Adipocyte (in vitro differentiated cells): ENCODE data around the gene PDE6G.

Source experiments
- DNase-seq: peaks from one replicate; pipeline ENCODE4 v3.0.0-alpha.2; 2015; ENCODE audit warnings: low read depth
- H3K27me3 ChIP-seq: replicated peaks from 2 replicates; pipeline ENCODE4 v1.7.0; 2013; ENCODE audit warnings: mild to moderate bottlenecking, low read length, moderate library complexity; ENCODE audit not compliant: control insufficient read depth, insufficient read depth
- H3K36me3 ChIP-seq: 2 replicates; pipeline ENCODE4 v1.7.0; 2013; ENCODE audit warnings: low read length, mild to moderate bottlenecking, moderate library complexity; ENCODE audit not compliant: control insufficient read depth, insufficient read depth, severe bottlenecking
- H3K4me1 ChIP-seq: 2 replicates; pipeline ENCODE4 v1.7.0; 2013; ENCODE audit warnings: mild to moderate bottlenecking, low read length, moderate library complexity; ENCODE audit not compliant: control insufficient read depth, insufficient read depth
- H3K4me3 ChIP-seq: 2 replicates; pipeline ENCODE4 v1.7.0; 2013; ENCODE audit warnings: mild to moderate bottlenecking, low read length, moderate library complexity
- H3K9ac ChIP-seq: 2 replicates; pipeline ENCODE4 v1.7.0; 2013; ENCODE audit warnings: mild to moderate bottlenecking, low read length, moderate library complexity
- H3K9me3 ChIP-seq: 2 replicates; pipeline ENCODE4 v1.7.0; 2013; ENCODE audit warnings: mild to moderate bottlenecking, low read length, moderate library complexity; ENCODE audit not compliant: control insufficient read depth

The PDE6G gene

GRCh38 chr17:81695801-81696200, 39.5 kb upstream of the PDE6G start:
- DNase-seq = no peak
- no peak overlapping the region for H3K9ac ChIP-seq
- peaks cover 89% of the 10 kb centered on the region for H3K36me3 ChIP-seq
- no peaks in the 10 kb centered on the region for H3K27me3 ChIP-seq
- H3K9me3 ChIP-seq = no peaks in the 10 kb centered on the region
- H3K4me3 ChIP-seq = no peak overlapping the region
- H3K4me1 ChIP-seq = no peaks in the 10 kb centered on the region

GRCh38 chr17:81695211-81695610, 38.9 kb upstream of the PDE6G start:
- Histone ChIP-seq H3K9me3 (no peaks in the 10 kb centered on the region), H3K9ac (no peak overlapping the region), H3K27me3 (no peaks in the 10 kb centered on the region), H3K36me3 (peaks cover 92% of the 10 kb centered on the region), H3K4me3 (no peak overlapping the region), H3K4me1 (no peaks in the 10 kb centered on the region)
- DNase-seq = no peak

- H3K9ac ChIP-seq = no peak overlapping the region
- no peaks in the 10 kb centered on the region for H3K4me1 ChIP-seq
- H3K27me3 ChIP-seq = no peaks in the 10 kb centered on the region
- peaks cover 96% of the 10 kb centered on the region for H3K36me3 ChIP-seq
- no peaks in the 10 kb centered on the region for H3K9me3 ChIP-seq
- H3K4me3 ChIP-seq = no peak overlapping the region
- no peak for DNase-seq
These were observed 38.5 kb upstream of the PDE6G start for GRCh38 chr17:81694810-81695209.

GRCh38 chr17:81693509-81694210, 37.3 kb upstream of the PDE6G start:
- Histone ChIP-seq H3K4me3 (no peak overlapping the region), H3K4me1 (no peaks in the 10 kb centered on the region), H3K27me3 (no peaks in the 10 kb centered on the region), H3K36me3 (peaks cover 97% of the 10 kb centered on the region), H3K9ac (no peak overlapping the region), H3K9me3 (no peaks in the 10 kb centered on the region)
- no peak for DNase-seq

- Histone ChIP-seq H3K27me3 (no peaks in the 10 kb centered on the region), H3K4me3 (no peak overlapping the region), H3K9me3 (no peaks in the 10 kb centered on the region), H3K36me3 (peaks cover 97% of the 10 kb centered on the region), H3K4me1 (no peaks in the 10 kb centered on the region), H3K9ac (no peak overlapping the region)
- DNase-seq = no peak
These were observed 35.3 kb upstream of the PDE6G start for GRCh38 chr17:81691608-81692007.

- H3K36me3 ChIP-seq = peaks cover 97% of the 10 kb centered on the region
- H3K4me3 ChIP-seq = no peak overlapping the region
- H3K9ac ChIP-seq = no peak overlapping the region
- H3K27me3 ChIP-seq = no peaks in the 10 kb centered on the region
- H3K4me1 ChIP-seq = no peaks in the 10 kb centered on the region
- no peaks in the 10 kb centered on the region for H3K9me3 ChIP-seq
- DNase-seq = no peak
These were observed 34.9 kb upstream of the PDE6G start for GRCh38 chr17:81691196-81691595.

- Histone ChIP-seq H3K9me3 (no peaks in the 10 kb centered on the region), H3K4me1 (peaks cover 1% of the 10 kb centered on the region), H3K36me3 (peaks cover 96% of the 10 kb centered on the region), H3K4me3 (no peak overlapping the region), H3K9ac (no peak overlapping the region), H3K27me3 (no peaks in the 10 kb centered on the region)
- no peak for DNase-seq
These were observed 34.2 kb upstream of the PDE6G start for GRCh38 chr17:81690549-81690948.

- Histone ChIP-seq H3K9me3 (no peaks in the 10 kb centered on the region), H3K9ac (no peak overlapping the region), H3K4me1 (peaks cover 6% of the 10 kb centered on the region), H3K36me3 (peaks cover 91% of the 10 kb centered on the region), H3K27me3 (no peaks in the 10 kb centered on the region), H3K4me3 (no peak overlapping the region)
- DNase-seq = no peak
These were observed 33.7 kb upstream of the PDE6G start for GRCh38 chr17:81690066-81690465.

GRCh38 chr17:81688616-81689015, 32.3 kb upstream of the PDE6G start:
- no peak for DNase-seq
- H3K36me3 ChIP-seq = peaks cover 77% of the 10 kb centered on the region
- H3K9ac ChIP-seq = no peak overlapping the region
- no peaks in the 10 kb centered on the region for H3K27me3 ChIP-seq
- peaks cover 13% of the 10 kb centered on the region for H3K4me1 ChIP-seq
- H3K4me3 ChIP-seq = no peak overlapping the region
- no peaks in the 10 kb centered on the region for H3K9me3 ChIP-seq

- peaks cover 14% of the 10 kb centered on the region for H3K4me1 ChIP-seq
- H3K36me3 ChIP-seq = peaks cover 71% of the 10 kb centered on the region
- H3K9me3 ChIP-seq = no peaks in the 10 kb centered on the region
- no peaks in the 10 kb centered on the region for H3K27me3 ChIP-seq
- DNase-seq = no peak
- H3K4me3 ChIP-seq = no peak overlapping the region
- H3K9ac ChIP-seq = no peak overlapping the region
These were observed 31.6 kb upstream of the PDE6G start for GRCh38 chr17:81687770-81688541.

GRCh38 chr17:81686614-81687013, 30.3 kb upstream of the PDE6G start:
- no peak overlapping the region for H3K9ac ChIP-seq
- peaks cover 60% of the 10 kb centered on the region for H3K36me3 ChIP-seq
- DNase-seq = no peak
- H3K27me3 ChIP-seq = no peaks in the 10 kb centered on the region
- peaks cover 27% of the 10 kb centered on the region for H3K4me1 ChIP-seq
- no peak overlapping the region for H3K4me3 ChIP-seq
- no peaks in the 10 kb centered on the region for H3K9me3 ChIP-seq
